Body of pancreas (tissue), 4 donors: ENCODE data around the gene MTRFR.

Experiments used
- CTCF ChIP-seq, 7 experiments: fragments of 450-650 bp in 4 of 7; fragments of 200-600 bp in 3 of 7; sonication (generic) in 3 of 7; IDR thresholded peaks; one replicate each; pipeline ENCODE4 v1.5.1; 2016 to 2019; ENCODE audit warnings: antibody characterized with exemption in 7 of 7
- POLR2A ChIP-seq, 3 donors: fragments of 450-650 bp; IDR thresholded peaks; one replicate each; pipeline ENCODE4 v1.6.1; 2016; ENCODE audit warnings: antibody characterized with exemption in 3 of 3, mild to moderate bottlenecking in 2 of 3

- TF ChIP-seq POLR2A (IDR thresholded peaks at IDR 0.05) (no peak), CTCF (IDR thresholded peaks at IDR 0.05) (no peak)
Measured at GRCh38 chr12:123305136-123305535, 71.9 kb downstream of the MTRFR start.
